ENCODE results near the gene MYO1B. TPM values are rescaled to one million over a fixed set of nuclear protein-coding genes. Genes with fewer than 3 reads are reported as not detected.
A peak's percentile ranks its signal among the peaks of the same experiment; 100 is the strongest.

Gene MYO1B
- total RNA-seq, 3 donors from 2014 or later, result 35.1 to 64.8 (median 54.6) TPM

GRCh38 chr2:191383486-191383885, 138.3 kb downstream of the MYO1B start:
- intact Hi-C loops (cut with DNase I, micrococcal nuclease), result no loop called here
- no peak overlapping the region for H3K4me3 ChIP-seq
- TF ChIP-seq CTCF (IDR thresholded peaks at IDR 0.05), result no peak
- H3K9me3 ChIP-seq, result no peaks in the 10 kb centered on the region
- ATAC-seq (peak; percentile 68), DNase-seq (peak in 1 of 3 donors; percentile 29)
- H3K4me1 ChIP-seq (ENCODE audit: low read depth), result no peaks in the 10 kb centered on the region
- no peaks in the 10 kb centered on the region for H3K36me3 ChIP-seq (ENCODE audit: low read depth)

GRCh38 chr2:191384829-191385228, 139.6 kb downstream of the MYO1B start:
- no peak for TF ChIP-seq CTCF (IDR thresholded peaks at IDR 0.05)
- DNase-seq, result no peak
- intact Hi-C loops (cut with DNase I, micrococcal nuclease), result no loop called here
- Histone ChIP-seq H3K9me3 (no peaks in the 10 kb centered on the region), H3K36me3 (ENCODE audit: low read depth) (no peaks in the 10 kb centered on the region), H3K4me3 (no peak overlapping the region), H3K4me1 (ENCODE audit: low read depth) (no peaks in the 10 kb centered on the region)
- ATAC-seq, result no peak

- no peak for DNase-seq
- H3K36me3 ChIP-seq (ENCODE audit: low read depth), result no peaks in the 10 kb centered on the region
- no peak for TF ChIP-seq CTCF (IDR thresholded peaks at IDR 0.05)
These were observed 140.4 kb downstream of the MYO1B start for GRCh38 chr2:191385416-191386160.

GRCh38 chr2:191386938-191387536, 141.8 kb downstream of the MYO1B start:
- DNase-seq (no peak), ATAC-seq (no peak)
- Histone ChIP-seq H3K9me3 (no peaks in the 10 kb centered on the region), H3K4me1 (ENCODE audit: low read depth) (no peaks in the 10 kb centered on the region), H3K36me3 (ENCODE audit: low read depth) (no peaks in the 10 kb centered on the region), H3K4me3 (no peak overlapping the region)
- no peak for TF ChIP-seq CTCF (IDR thresholded peaks at IDR 0.05)
- intact Hi-C loops (cut with DNase I, micrococcal nuclease), result no loop called here

More at GRCh38 chr2:191385416-191386160, 140.4 kb downstream of the MYO1B start:
- Histone ChIP-seq H3K9me3 (no peaks in the 10 kb centered on the region), H3K4me1 (ENCODE audit: low read depth) (no peaks in the 10 kb centered on the region), H3K4me3 (no peak overlapping the region)
- ATAC-seq, result no peak
- intact Hi-C loops (cut with DNase I, micrococcal nuclease), result no loop called here

- no peak for TF ChIP-seq CTCF (IDR thresholded peaks at IDR 0.05)
- Histone ChIP-seq H3K4me3 (no peak overlapping the region), H3K9me3 (no peaks in the 10 kb centered on the region), H3K4me1 (ENCODE audit: low read depth) (no peaks in the 10 kb centered on the region), H3K36me3 (ENCODE audit: low read depth) (no peaks in the 10 kb centered on the region)
- intact Hi-C loops (cut with DNase I, micrococcal nuclease), result no loop called here
- ATAC-seq (peak; percentile 59), DNase-seq (peak in 1 of 3 donors; percentile 36)
These were observed 144.1 kb downstream of the MYO1B start for GRCh38 chr2:191389288-191389687.

Measured in mucosa of descending colon (tissue), 3 donors.